ENCODE data around the gene TBKBP1. TPM values are rescaled to one million over a fixed set of nuclear protein-coding genes. Genes with fewer than 3 reads are reported as not detected.

The TBKBP1 gene
- total RNA-seq, 1 experiment from 2014 or later = 33.2 TPM

DNA sequence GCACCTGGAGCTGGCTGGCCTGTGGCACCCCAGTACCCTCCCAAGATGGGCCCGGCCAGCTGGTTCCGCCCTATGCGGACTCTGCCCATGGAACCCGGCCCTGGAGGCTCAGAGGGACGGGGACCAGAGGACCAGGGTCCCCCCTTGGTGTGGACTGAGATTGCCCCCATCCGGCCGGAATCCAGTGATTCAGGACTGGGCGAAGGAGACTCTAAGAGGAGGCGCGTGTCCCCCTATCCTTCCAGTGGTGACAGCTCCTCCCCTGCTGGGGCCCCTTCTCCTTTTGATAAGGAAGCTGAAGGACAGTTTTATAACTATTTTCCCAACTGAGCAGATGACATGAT lies 51.0 kb downstream of the TBKBP1 start:
- H3K36me3 Mint-ChIP-seq (ENCODE audit: insufficient read depth in 1 of 3, low read depth in 3 of 3) = no peaks in the 10 kb centered on the region; a peak in 1 of 7 replicates
- Histone ChIP-seq H4K20me1 (ENCODE audit: control insufficient read depth, insufficient read depth, insufficient read length) (no peaks in the 10 kb centered on the region), H3K4ac (ENCODE audit: low read depth, low read length) (no peak overlapping the region), H4K91ac (ENCODE audit: insufficient read length, low read depth, low read length) (no peak overlapping the region), H3K79me1 (ENCODE audit: insufficient read depth, low read depth, low read length, poor library complexity, severe bottlenecking) (no peaks in the 10 kb centered on the region), H3K27ac (ENCODE audit: insufficient read length, low read depth, low read length) (no peak overlapping the region), H2BK20ac (ENCODE audit: low read depth, low read length, poor library complexity, severe bottlenecking) (no peak overlapping the region), H2BK15ac (ENCODE audit: low read depth, low read length) (no peak overlapping the region), H3T11ph (ENCODE audit: low read length) (no peak overlapping the region), H3K9me3 (ENCODE audit: control insufficient read depth, low read depth, low read length) (no peaks in the 10 kb centered on the region), H3K9ac (ENCODE audit: extremely low read depth, insufficient read length, low read length) (no peak overlapping the region), H3K27me3 (ENCODE audit: insufficient read depth, low read length) (no peaks in the 10 kb centered on the region), H2BK12ac (ENCODE audit: insufficient read length, low read depth, low read length) (no peak overlapping the region), H3K18ac (ENCODE audit: insufficient read length, low read depth, low read length) (no peak overlapping the region), H3K4me2 (ENCODE audit: insufficient read depth, insufficient read length, low read length) (no peak overlapping the region), H3K23me2 (ENCODE audit: insufficient read length, low read depth, low read length, poor library complexity, severe bottlenecking) (no peaks in the 10 kb centered on the region), H2AFZ (ENCODE audit: low read length) (no peak overlapping the region), H3K79me2 (ENCODE audit: insufficient read depth, low read length) (no peaks in the 10 kb centered on the region), H3K4me1 (ENCODE audit: insufficient read depth, low read length) (no peaks in the 10 kb centered on the region), H4K5ac (ENCODE audit: insufficient read length, low read depth, low read length) (no peak overlapping the region), H2BK5ac (ENCODE audit: insufficient read length, low read length) (no peak overlapping the region), H3K23ac (ENCODE audit: insufficient read length, low read depth, low read length) (no peak overlapping the region), H3K56ac (ENCODE audit: insufficient read length, low read depth, low read length) (no peak overlapping the region), H2AK5ac (ENCODE audit: insufficient read length, low read length) (no peak overlapping the region), H4K8ac (replicated peaks; ENCODE audit: insufficient read length, low read depth, low read length) (no peak overlapping the region), H3K14ac (ENCODE audit: insufficient read depth, low read length) (no peak overlapping the region), H2BK120ac (ENCODE audit: low read depth, low read length, poor library complexity, severe bottlenecking) (no peak overlapping the region)
- H3K4me1 Mint-ChIP-seq = peaks cover 2 to 4% of the 10 kb centered on the region in 2 experiments; a peak in 3 of 4 replicates
- DNase-seq = no peak
- WGBS (ENCODE audit: extremely low coverage, insufficient read length, low lambda C conversion rate) = no CpG with 5 or more reads among the region's 10 CpGs
- peaks cover 34% of the 10 kb centered on the region for H3K27me3 Mint-ChIP-seq (ENCODE audit: low read depth)
- no peak overlapping the region for H3K4me3 Mint-ChIP-seq
- H3K9me3 Mint-ChIP-seq = no peaks in the 10 kb centered on the region
- TF ChIP-seq, protein P1, sequence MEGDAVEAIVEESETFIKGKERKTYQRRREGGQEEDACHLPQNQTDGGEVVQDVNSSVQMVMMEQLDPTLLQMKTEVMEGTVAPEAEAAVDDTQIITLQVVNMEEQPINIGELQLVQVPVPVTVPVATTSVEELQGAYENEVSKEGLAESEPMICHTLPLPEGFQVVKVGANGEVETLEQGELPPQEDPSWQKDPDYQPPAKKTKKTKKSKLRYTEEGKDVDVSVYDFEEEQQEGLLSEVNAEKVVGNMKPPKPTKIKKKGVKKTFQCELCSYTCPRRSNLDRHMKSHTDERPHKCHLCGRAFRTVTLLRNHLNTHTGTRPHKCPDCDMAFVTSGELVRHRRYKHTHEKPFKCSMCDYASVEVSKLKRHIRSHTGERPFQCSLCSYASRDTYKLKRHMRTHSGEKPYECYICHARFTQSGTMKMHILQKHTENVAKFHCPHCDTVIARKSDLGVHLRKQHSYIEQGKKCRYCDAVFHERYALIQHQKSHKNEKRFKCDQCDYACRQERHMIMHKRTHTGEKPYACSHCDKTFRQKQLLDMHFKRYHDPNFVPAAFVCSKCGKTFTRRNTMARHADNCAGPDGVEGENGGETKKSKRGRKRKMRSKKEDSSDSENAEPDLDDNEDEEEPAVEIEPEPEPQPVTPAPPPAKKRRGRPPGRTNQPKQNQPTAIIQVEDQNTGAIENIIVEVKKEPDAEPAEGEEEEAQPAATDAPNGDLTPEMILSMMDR (conservative IDR thresholded peaks at IDR 0.05) = no peak
- H3K27ac Mint-ChIP-seq = no peak overlapping the region

Data from H9 (cell line).